Kidney (tissue), 14 donors: ENCODE data around the gene MYLK. TPM values are rescaled to one million over a fixed set of nuclear protein-coding genes. Genes with fewer than 3 reads are reported as not detected.
A peak's percentile ranks its signal among the peaks of the same experiment; 100 is the strongest.

Source experiments
- DNase-seq, 5 donors: peaks; one replicate each; pipeline ENCODE4 v3.0.0-alpha.2; 2013 to 2020
- FAIRE-seq: peaks from 2 replicates; lab custom pipeline; 2012; peaks lifted over from hg19 to GRCh38; lab: Jason Lieb, UNC
- H3K27ac ChIP-seq, 2 donors: one replicate each; pipeline ENCODE4 v1.7.0; 2013; ENCODE audit warnings: low read depth in 2 of 2, low read length in 2 of 2, inconsistent platforms in 1 of 2
- H3K27me3 ChIP-seq: one replicate; pipeline ENCODE4 v1.7.1; 2013; ENCODE audit warnings: low read length, inconsistent platforms; ENCODE audit not compliant: control insufficient read depth, insufficient read depth
- H3K36me3 ChIP-seq, 3 donors: one replicate each; pipeline versions ENCODE4 v1.7.0 to v1.7.1; 2013; ENCODE audit warnings: low read length in 3 of 3, control low read depth in 1 of 3, inconsistent platforms in 1 of 3; ENCODE audit not compliant: insufficient read depth in 3 of 3, control insufficient read depth in 2 of 3
- H3K4me1 ChIP-seq, 3 donors: one replicate each; pipeline versions ENCODE4 v1.7.0 to v1.7.1; 2013; ENCODE audit warnings: low read length in 3 of 3, inconsistent platforms in 1 of 3, low read depth in 1 of 3; ENCODE audit not compliant: control insufficient read depth in 2 of 3, insufficient read depth in 2 of 3
- H3K4me3 ChIP-seq, 3 donors: one replicate each; pipeline versions ENCODE4 v1.7.0 to v1.8.1; 2013; ENCODE audit warnings: low read length in 3 of 3, control low read depth in 1 of 3, inconsistent platforms in 1 of 3
- H3K9ac ChIP-seq, 3 donors: one replicate each; pipeline versions ENCODE4 v1.7.0 to v1.7.1; 2013; ENCODE audit warnings: low read length in 3 of 3, control low read depth in 1 of 3, inconsistent platforms in 1 of 3
- H3K9me3 ChIP-seq, 3 donors: one replicate each; pipeline versions ENCODE4 v1.7.0 to v1.7.1; 2013; ENCODE audit warnings: low read length in 3 of 3, control low read depth in 1 of 3, inconsistent platforms in 1 of 3; ENCODE audit not compliant: control insufficient read depth in 2 of 3, insufficient read depth in 1 of 3
- CTCF ChIP-seq: IDR thresholded peaks from 3 replicates; pipeline ENCODE4 v1.5.1; 2012; ENCODE audit warnings: mild to moderate bottlenecking, moderate library complexity, borderline replicate concordance; ENCODE audit not compliant: insufficient read depth; ENCODE audit errors: extremely low read depth
- intact Hi-C: fragments of 100-400 bp; cut with DNase I; formaldehyde crosslinking; loops from one replicate; pipeline ENCODE4 v1.11.1; 2022
- polyA plus RNA-seq: library from polyadenylated mRNA; stranded (reverse); fragments of 350-450 nt; fragmentation: Illumina TruSeq; extraction: RNeasy Lipid Tissue Mini Kit (QIAGEN cat#74804); gene quantifications from one replicate; pipeline ENCODE4 v1.2.3, GENCODE V29; 2014; ENCODE audit warnings: low read depth, low replicate concordance; ENCODE audit not compliant: insufficient read depth
- total RNA-seq: library from RNA; stranded (reverse); fragmentation: NEBNext Ultra II Directional; extraction: Animal tissue kit (Norgen Biotek cat#: 25700); gene quantifications from one replicate; pipeline ENCODE4 v1.2.1, GENCODE V29; 2021
- donor health status: control.
- donor health status: control.
- donor health status: control.
- donor health status: control.
- donor health status: control.
- donor health status: DM: yes; HTN: yes; CAD: no.
- donor health status: Normal renal cell carcinoma (clear cell type).

The MYLK gene
- total and polyA plus RNA-seq, 2 donors from 2014 or later: 25.3 to 164 TPM

- TF ChIP-seq CTCF: no peak
- Histone ChIP-seq H3K27me3 (no peaks in the 10 kb centered on the region), H3K4me1 (no peaks in the 10 kb centered on the region), H3K36me3 (no peaks in the 10 kb centered on the region), H3K9me3 (no peaks in the 10 kb centered on the region), H3K27ac (no peak overlapping the region), H3K9ac (no peak overlapping the region), H3K4me3 (no peak overlapping the region)
- intact Hi-C loops: no loop called here
- DNase-seq: peak in 1 of 5 donors; percentile 59
- FAIRE-seq: no peak
These were observed 45.2 kb upstream of the MYLK start for GRCh38 chr3:123929325-123929724.

- H3K27ac ChIP-seq: no peak overlapping the region
- intact Hi-C loops: no loop called here
- H3K4me1 ChIP-seq: no peaks in the 10 kb centered on the region
- H3K36me3 ChIP-seq: no peaks in the 10 kb centered on the region
- no peaks in the 10 kb centered on the region for H3K27me3 ChIP-seq
- no peak overlapping the region for H3K4me3 ChIP-seq
- TF ChIP-seq CTCF: no peak
- no peak overlapping the region for H3K9ac ChIP-seq
- peaks cover 0 to 4% (median 2%) of the 10 kb centered on the region in 3 donors for H3K9me3 ChIP-seq
- FAIRE-seq: peak; percentile 73
- DNase-seq: no peak
These were observed 42.3 kb upstream of the MYLK start for GRCh38 chr3:123926396-123926795.

- Histone ChIP-seq H3K4me3 (no peak overlapping the region), H3K27me3 (no peaks in the 10 kb centered on the region), H3K27ac (no peak overlapping the region), H3K4me1 (no peaks in the 10 kb centered on the region), H3K36me3 (no peaks in the 10 kb centered on the region), H3K9ac (no peak overlapping the region), H3K9me3 (peaks cover 2 to 18% (median 8%) of the 10 kb centered on the region in 3 donors)
- no peak for DNase-seq
- no peak for TF ChIP-seq CTCF
- intact Hi-C loops: no loop called here
- no peak for FAIRE-seq
These were observed 36.7 kb upstream of the MYLK start for GRCh38 chr3:123920868-123921267.

- H3K27ac ChIP-seq: no peak overlapping the region
- no peak overlapping the region for H3K4me3 ChIP-seq
- no peaks in the 10 kb centered on the region for H3K4me1 ChIP-seq
- peaks cover 2 to 18% (median 8%) of the 10 kb centered on the region in 3 donors for H3K9me3 ChIP-seq
- FAIRE-seq (no peak), DNase-seq (peak in 2 of 5 donors; percentile 7 to 8)
- TF ChIP-seq CTCF: no peak
- no peaks in the 10 kb centered on the region for H3K36me3 ChIP-seq
- intact Hi-C loops: no loop called here
- H3K9ac ChIP-seq: no peak overlapping the region
- no peaks in the 10 kb centered on the region for H3K27me3 ChIP-seq
These were observed 36.3 kb upstream of the MYLK start for GRCh38 chr3:123920383-123920782.
